HepG2 (cell line): Measurements from ENCODE around the gene ARG2. TPM values are rescaled to one million over a fixed set of nuclear protein-coding genes. Genes with fewer than 3 reads are reported as not detected.

Source experiments
- ATAC-seq: fragments of 200-7000 bp; cut with Tn5 transposase; 3 replicates; pipeline ENCODE4 v1.9.1; 2020; ENCODE audit warnings: mild to moderate bottlenecking, moderate library complexity
- BruUV-seq: library from RNA; stranded (reverse); fragments of 400-500 nt; replicated peaks from 2 replicates; lab custom pipeline; 2021; lab: Mats Ljungman, UMichigan
- CTCF ChIA-PET: fragments of 300-600 bp; formaldehyde crosslinking; extraction: SDS; loops from one replicate; lab custom pipeline; 2021; ENCODE audit warnings: low total read pairs, inconsistent platforms, low intra/inter-chr PET ratio; lab: Yijun Ruan, JAX
- POLR2A ChIA-PET: fragments of 350-600 bp; sonication (Branson Sonifier 250); formaldehyde crosslinking; loops from one replicate; lab custom pipeline; 2020; ENCODE audit warnings: antibody characterized with exemption, inconsistent platforms; lab: Yijun Ruan, JAX
- DNase-seq: peaks from one replicate; pipeline ENCODE4 v3.0.0-alpha.2; 2015; ENCODE audit warnings: low spot score
- FAIRE-seq: peaks from 3 replicates; lab custom pipeline; 2011; peaks lifted over from hg19 to GRCh38; lab: Jason Lieb, UNC
- H2AFZ ChIP-seq: one replicate; pipeline ENCODE4 v1.6.1; 2011; ENCODE audit warnings: low read length, inconsistent platforms
- H3K27ac ChIP-seq: fragments of 300-600 bp; 3 replicates; pipeline ENCODE4 v1.8.0; 2011; ENCODE audit warnings: mixed run types, mild to moderate bottlenecking, mixed read lengths, low read length, inconsistent platforms; ENCODE audit not compliant: insufficient read depth; ENCODE audit errors: extremely low read length
- H3K27me3 ChIP-seq, 2 experiments: fragments of 200-600 bp in 1 of 2; 2 replicates in 1 of 2; 3 replicates in 1 of 2; pipeline versions ENCODE4 v1.6.0 to v1.8.0; 2011; ENCODE audit warnings: low read length in 2 of 2, mild to moderate bottlenecking in 2 of 2, moderate library complexity in 2 of 2, inconsistent platforms in 1 of 2; ENCODE audit not compliant: insufficient read depth in 2 of 2, control insufficient read depth in 1 of 2
- H3K36me3 ChIP-seq, 2 experiments: fragments of 200-600 bp in 1 of 2; replicated peaks in 1 of 2; 2 replicates in 1 of 2; 3 replicates in 1 of 2; pipeline versions ENCODE4 v1.5.1 to v1.8.0; 2011; ENCODE audit warnings: low read length in 2 of 2, inconsistent platforms in 1 of 2; ENCODE audit not compliant: insufficient read depth in 2 of 2, control insufficient read depth in 1 of 2
- H3K4me1 ChIP-seq: 2 replicates; pipeline ENCODE4 v1.5.1; 2012; ENCODE audit warnings: low read length, inconsistent platforms; ENCODE audit not compliant: insufficient read depth
- H3K4me2 ChIP-seq: 2 replicates; pipeline ENCODE4 v1.6.0; 2011; ENCODE audit warnings: low read depth, low read length, inconsistent platforms
- H3K4me3 ChIP-seq, 3 experiments: fragments of 200-600 bp in 1 of 3; sonication (generic), shearing (Covaris generic) in 1 of 3; replicated peaks in 1 of 3; 2 replicates each; pipeline ENCODE4 v1.5.1; 2011 to 2016; ENCODE audit warnings: low read length in 3 of 3, inconsistent platforms in 2 of 3, low read depth in 2 of 3, mild to moderate bottlenecking in 2 of 3, control low read depth in 1 of 3, mixed read lengths in 1 of 3; ENCODE audit not compliant: insufficient read depth in 1 of 3
- H3K79me2 ChIP-seq: one replicate; pipeline ENCODE4 v1.6.1; 2011; ENCODE audit warnings: low read length, inconsistent platforms; ENCODE audit not compliant: insufficient read depth
- H3K9ac ChIP-seq: 2 replicates; pipeline ENCODE4 v1.6.0; 2011; ENCODE audit warnings: mild to moderate bottlenecking, low read depth, low read length, inconsistent platforms; ENCODE audit not compliant: insufficient read depth
- H3K9me3 ChIP-seq: 2 replicates; pipeline ENCODE4 v1.5.1; 2012; ENCODE audit warnings: mild to moderate bottlenecking, low read length
- H4K20me1 ChIP-seq: 2 replicates; pipeline ENCODE4 v1.6.0; 2011; ENCODE audit warnings: inconsistent platforms, mild to moderate bottlenecking, low read length, moderate library complexity; ENCODE audit not compliant: insufficient read depth
- ATAD3A ChIP-seq: sonication (generic); formaldehyde crosslinking; IDR thresholded peaks from 2 replicates; pipeline ENCODE4 v1.4.0; 2020; ENCODE audit warnings: missing genetic modification reagents
- HNF4A ChIP-seq: sonication (generic); formaldehyde crosslinking; IDR thresholded peaks from 2 replicates; pipeline ENCODE4 v1.4.0; 2020; ENCODE audit warnings: missing genetic modification reagents
- PRDM4 ChIP-seq: sonication (generic); formaldehyde crosslinking; IDR thresholded peaks from 2 replicates; pipeline ENCODE4 v1.9.0; 2021; ENCODE audit warnings: missing genetic modification reagents, borderline replicate concordance
- PRMT3 ChIP-seq: sonication (generic); formaldehyde crosslinking; IDR thresholded peaks from 2 replicates; pipeline ENCODE4 v1.8.1; 2022; ENCODE audit warnings: low read depth, mild to moderate bottlenecking, moderate library complexity, missing genetic modification reagents, borderline replicate concordance
- STAT5B ChIP-seq: sonication (generic); formaldehyde crosslinking; IDR thresholded peaks from 2 replicates; pipeline ENCODE4 v1.4.0; 2020; ENCODE audit warnings: missing genetic modification reagents
- TBL1XR1 ChIP-seq: fragments of 150-350 bp; IDR thresholded peaks from 2 replicates; pipeline ENCODE4 v1.6.1; 2014; ENCODE audit warnings: borderline replicate concordance, low read length; ENCODE audit not compliant: partially characterized antibody
- TFDP1 ChIP-seq: IDR thresholded peaks from 2 replicates; pipeline ENCODE4 v1.6.1; 2016; ENCODE audit warnings: missing compliant biosample characterization, missing genetic modification reagents, borderline replicate concordance
- USF2 ChIP-seq, 2 experiments: sonication (generic) in 1 of 2; formaldehyde crosslinking in 1 of 2; IDR thresholded peaks; 2 replicates each; pipeline versions ENCODE4 v1.5.1 to v1.6.1; 2011 to 2020; ENCODE audit warnings: borderline replicate concordance in 1 of 2, low read depth in 1 of 2, low read length in 1 of 2, mild to moderate bottlenecking in 1 of 2, missing genetic modification reagents in 1 of 2, moderate library complexity in 1 of 2
- ZBTB37 ChIP-seq: sonication (generic); formaldehyde crosslinking; IDR thresholded peaks from 2 replicates; pipeline ENCODE4 v1.4.0; 2020; ENCODE audit warnings: mild to moderate bottlenecking, missing genetic modification reagents
- ZBTB49 ChIP-seq: sonication (generic); formaldehyde crosslinking; IDR thresholded peaks from 2 replicates; pipeline ENCODE4 v1.4.0; 2020; ENCODE audit warnings: missing genetic modification reagents, borderline replicate concordance
- ZKSCAN5 ChIP-seq: sonication (generic); formaldehyde crosslinking; IDR thresholded peaks from 2 replicates; pipeline ENCODE4 v1.5.1; 2020; ENCODE audit warnings: mild to moderate bottlenecking, missing genetic modification reagents
- WGBS: methylation state at CpG from one replicate; pipeline ENCODE4 v1.1.6; 2017; ENCODE audit warnings: low lambda C conversion rate; 5-methylcytosine and 5-hydroxymethylcytosine counted together
- in situ Hi-C: cut with HindIII; loops from 2 replicates; pipeline ENCODE4 v1.10.0; 2017; ENCODE audit warnings: low pct_unique_long_range_greater_than_20kb; ENCODE audit not compliant: extremely low pct_ligation_motif_present
- intact Hi-C: fragments of 100-400 bp; cut with micrococcal nuclease; formaldehyde crosslinking; loops from one replicate; pipeline ENCODE4 v1.10.0; 2022; ENCODE audit not compliant: unreplicated experiment
- polyA plus RNA-seq, 8 experiments: library from polyadenylated mRNA; depleted of rRNA in 3 of 8; stranded (reverse) in 7 of 8; unstranded in 1 of 8; fragments of >200 nt; fragmentation: Illumina TruSeq in 4 of 8; extraction: Trizol in 4 of 8; gene quantifications; 2 replicates each; pipeline versions ENCODE4 v1.2.1 to v1.2.3, GENCODE V29; 2011 to 2016; ENCODE audit warnings: low read depth in 4 of 8, missing spikeins in 1 of 8, mixed read lengths in 1 of 8; ENCODE audit not compliant: insufficient read depth in 1 of 8
- total RNA-seq, 5 experiments: library from RNA; depleted of rRNA; stranded (reverse); fragments of >200 nt; fragmentation: Illumina TruSeq; extraction: Trizol; gene quantifications; 2 replicates each; pipeline ENCODE4 v1.2.3, GENCODE V29; 2016; ENCODE audit warnings: low read depth in 1 of 5

Gene ARG2
- total and polyA plus RNA-seq, 2 of the 13 experiments (the other 11 are each of a cell fraction or from before 2014, with no cell fraction given): 37.5 to 73.6 TPM

- intact Hi-C loops: no loop called here
- FAIRE-seq: no peak
- TF ChIP-seq ZKSCAN5 (CRISPR knock-in tag) (no peak), STAT5B (CRISPR knock-in tag) (no peak), USF2 (IDR thresholded peaks at IDR 0.05; ENCODE audit: low read depth, low read length) (no peak), USF2 (CRISPR knock-in tag; IDR thresholded peaks at IDR 0.05; ENCODE audit: borderline replicate concordance) (no peak), PRDM4 (CRISPR knock-in tag) (no peak), ZBTB49 (no peak), ZBTB37 (CRISPR knock-in tag) (no peak), ATAD3A (CRISPR knock-in tag) (no peak), HNF4A (0 out of 2 replicates have a peak, but pooled peaks have one; percentile 43), TBL1XR1 (no peak), PRMT3 (CRISPR knock-in tag) (no peak), TFDP1 (CRISPR knock-in tag) (peak; percentile 56; the same call in 1 of the 2 replicates)
These were observed 19.8 kb upstream of the ARG2 start, which contains the start of gene PIGH for GRCh38 chr14:67599698-67600561. TSS of gene PIGH (minus strand) at chr14:67600268. CDS start at chr14:67600203, 65 bp downstream.

More at GRCh38 chr14:67599698-67600561, 19.8 kb upstream of the ARG2 start, which contains the start of gene PIGH:
- Histone ChIP-seq H3K4me2 (peak within 1 kb of the TSS; percentile 69), H3K9me3 (no peaks in the 10 kb centered on the region), H3K36me3 (no peaks in the 10 kb centered on the region), H3K27me3 (no peaks in the 10 kb centered on the region; a peak in 1 of 5 replicates), H3K4me1 (peaks cover 43% of the 10 kb centered on the region), H4K20me1 (no peaks in the 10 kb centered on the region), H3K4me3 (peak within 1 kb of the TSS; percentile 82 to 89 (median 87)), H3K79me2 (peaks cover 9% of the 10 kb centered on the region), H3K9ac (peak within 1 kb of the TSS; percentile 77), H2AFZ (peak within 1 kb of the TSS; percentile 16), H3K27ac (peak within 1 kb of the TSS; percentile 74)
- 3% methylated on average over 10 of the region's 77 CpGs for WGBS
- ChIA-PET POLR2A (interaction anchor here (0.6 to 2.4 kb wide), 25 partner anchors 9 to 1225 kb away, joined by 3 to 11 read pairs (median 5); partner anchors contain the start of genes ARG2, RDH11 and ZFYVE26), CTCF (interaction anchor here (2.0 to 2.5 kb wide), 2 partner anchors 67 to 105 kb away, joined by 11 read pairs; no protein-coding TSS in a partner anchor)
- in situ Hi-C loops: loop anchor here (25.0 kb wide), 1 partner anchor 1212 kb away; no protein-coding TSS in a partner anchor
- DNase-seq: peak; percentile 83
- no TSS peak for BruUV-seq
- peak; percentile 97 for ATAC-seq
